Measurements from ENCODE around the gene IFNGR2. TPM values are rescaled to one million over a fixed set of nuclear protein-coding genes. Genes with fewer than 3 reads are reported as not detected.

The IFNGR2 gene
- total and polyA plus RNA-seq, 2 of the 13 experiments (the other 11 are each of a cell fraction or from before 2014, with no cell fraction given) = 61.3 to 117 TPM

GRCh38 chr21:33479679-33480480 lies 76.7 kb downstream of the IFNGR2 start, which contains the start of gene TMEM50B (continued):
- TF ChIP-seq XRCC5 (optimal IDR thresholded peaks at IDR 0.05; ENCODE audit: low read length) = peak; percentile 85
- no peak for TF ChIP-seq NFIC (IDR thresholded peaks at IDR 0.05; ENCODE audit: low read length)
- no peak for TF ChIP-seq EED (CRISPR knock-in tag; IDR thresholded peaks at IDR 0.05)
- peak; percentile 67 for TF ChIP-seq ZNF263 (CRISPR knock-in tag; IDR thresholded peaks at IDR 0.05)
- TF ChIP-seq CSRNP1 (CRISPR knock-in tag; IDR thresholded peaks at IDR 0.05) = no peak
- no peak for TF ChIP-seq ZNF326 (CRISPR knock-in tag; IDR thresholded peaks at IDR 0.05; ENCODE audit: borderline replicate concordance)
- TF ChIP-seq NCOA2 (CRISPR knock-in tag; IDR thresholded peaks at IDR 0.05) = no peak
- TF ChIP-seq RNF219 (CRISPR knock-in tag; IDR thresholded peaks at IDR 0.05) = peak; percentile 87; the same call in 1 of the 2 replicates
- TF ChIP-seq MAFG (CRISPR knock-in tag; IDR thresholded peaks at IDR 0.05) = no peak
- TF ChIP-seq ARNTL (CRISPR knock-in tag; IDR thresholded peaks at IDR 0.05) = no peak
- no peak for TF ChIP-seq ELK4 (CRISPR knock-in tag; IDR thresholded peaks at IDR 0.05; ENCODE audit: borderline replicate concordance)
- TF ChIP-seq HOXA7 (CRISPR knock-in tag; IDR thresholded peaks at IDR 0.05) = no peak
- TF ChIP-seq HNF4A (CRISPR knock-in tag; IDR thresholded peaks at IDR 0.05) = no peak
- peak; percentile 73 for TF ChIP-seq IKZF5 (CRISPR knock-in tag; IDR thresholded peaks at IDR 0.05)

All from HepG2 (cell line).